ENCODE measurements around the gene EML4. TPM values are rescaled to one million over a fixed set of nuclear protein-coding genes. Genes with fewer than 3 reads are reported as not detected.
"Not testable (repeated sequence)": the region's sequence is repeated elsewhere in the genome, so short reads cannot be mapped to it uniquely, and the experiment has no call there.

EML4 gene
- total and polyA plus RNA-seq, 7 experiments from 2014 or later, result 64.9 to 167 (median 141) TPM

DNA sequence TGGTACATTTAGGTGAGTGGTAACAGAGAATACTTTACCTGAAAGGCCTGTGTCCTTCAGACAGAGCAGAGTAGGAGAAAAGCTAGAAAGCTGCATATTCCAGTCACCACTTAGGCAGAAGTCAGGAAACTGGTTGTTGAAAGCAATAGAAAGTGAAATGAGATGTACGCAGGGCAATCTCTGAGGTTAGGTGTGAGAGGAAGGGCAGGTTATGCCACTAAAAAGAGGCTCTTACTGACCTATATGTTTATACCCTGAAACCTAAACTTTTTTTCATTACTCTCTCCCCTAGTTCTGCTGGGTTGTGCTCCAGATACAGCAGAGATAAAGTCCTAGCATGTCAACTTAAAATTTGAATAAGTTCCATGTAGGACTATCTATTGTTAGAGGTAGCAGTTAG lies 98.4 kb downstream of the EML4 start:
- H3K4me3 Mint-ChIP-seq, result peak overlapping the region in 1 of 10 donors; percentile 4
- intact Hi-C loops (cut with micrococcal nuclease), result no loop called here
- peaks cover 0 to 1% (median 0%) of the 10 kb centered on the region in 11 donors for H3K9me3 Mint-ChIP-seq
- Histone ChIP-seq H3K4me1 (ENCODE audit: control insufficient read depth in 2 of 2, insufficient read depth in 2 of 2, low read length in 2 of 2) (peaks cover 4 to 11% of the 10 kb centered on the region in 2 donors), H3K36me3 (ENCODE audit: control insufficient read depth in 2 of 3, insufficient read depth in 3 of 3, low read length in 3 of 3) (peaks cover 3 to 22% (median 8%) of the 10 kb centered on the region in 3 experiments), H3K4me3 (ENCODE audit: low read length) (no peak overlapping the region), H3K27me3 (ENCODE audit: control insufficient read depth in 2 of 2, insufficient read depth in 2 of 2, low read length in 2 of 2) (no peaks in the 10 kb centered on the region), H3K9me3 (ENCODE audit: control insufficient read depth in 2 of 3, low read length in 3 of 3) (no peaks in the 10 kb centered on the region), H3K27ac (ENCODE audit: low read depth, low read length) (no peak overlapping the region)
- DNase-seq (no peak), ATAC-seq (no peak)
- H3K4me1 Mint-ChIP-seq, result peaks cover 0 to 38% (median 19%) of the 10 kb centered on the region in 7 donors
- POLR2A ChIA-PET, result interaction anchor here (1.0 kb wide), 1 partner anchor 11 kb away, joined by 5 read pairs; no protein-coding TSS in a partner anchor
- CTCF ChIA-PET, result no interaction called here
- no peaks in the 10 kb centered on the region for H3K27me3 Mint-ChIP-seq
- H3K27ac Mint-ChIP-seq, result peak overlapping the region in 4 of 9 donors; percentile 1 to 57 (median 21)
- peaks cover 0 to 29% (median 18%) of the 10 kb centered on the region in 5 donors for H3K36me3 Mint-ChIP-seq

DNA sequence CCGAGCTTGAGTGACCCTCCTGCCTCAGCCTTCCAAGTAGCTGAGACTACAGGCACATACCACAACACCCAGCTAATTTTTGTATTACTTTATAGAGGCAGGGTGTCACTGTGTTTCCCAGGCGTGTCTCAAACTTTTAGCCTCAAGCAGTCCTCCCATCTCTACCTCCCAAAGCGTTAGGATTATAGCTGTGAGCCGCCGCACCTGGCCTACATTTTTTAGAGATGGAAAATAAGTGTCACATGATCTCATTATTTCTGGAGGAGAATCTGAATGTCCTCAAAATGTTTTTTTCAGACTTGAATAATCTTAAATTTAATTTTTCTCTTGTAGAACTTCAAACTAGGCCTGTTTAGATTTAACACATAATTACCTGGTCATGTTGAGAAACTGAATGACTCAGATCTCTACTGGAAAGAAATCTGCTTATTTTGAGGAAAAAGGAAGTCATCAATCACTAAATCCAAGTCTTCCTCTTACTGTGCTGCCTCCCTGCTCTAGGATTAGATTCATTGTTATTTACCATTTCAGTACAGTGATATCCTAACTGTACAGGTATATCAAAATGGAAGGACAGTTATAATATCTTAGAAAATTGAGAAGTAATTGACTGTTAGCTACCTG lies 99.5 kb downstream of the EML4 start:
- Mint-ChIP-seq H3K27ac (peak overlapping the region in 3 of 9 donors; percentile 19 to 74 (median 57)), H3K36me3 (peaks cover 0 to 25% (median 14%) of the 10 kb centered on the region in 5 donors), H3K4me3 (no peak overlapping the region), H3K27me3 (no peaks in the 10 kb centered on the region), H3K4me1 (peaks cover 0 to 43% (median 19%) of the 10 kb centered on the region in 7 donors), H3K9me3 (peaks cover 0 to 1% (median 0%) of the 10 kb centered on the region in 11 donors)
- CTCF ChIA-PET, result no interaction called here
- POLR2A ChIA-PET, result no interaction called here
- H3K9me3 ChIP-seq (ENCODE audit: control insufficient read depth in 2 of 3, low read length in 3 of 3), result no peaks in the 10 kb centered on the region
- H3K27me3 ChIP-seq (ENCODE audit: control insufficient read depth in 2 of 2, insufficient read depth in 2 of 2, low read length in 2 of 2), result no peaks in the 10 kb centered on the region
- intact Hi-C loops (cut with micrococcal nuclease), result loop anchor here in 1 of 2 donors (2.0 kb wide), 1 partner anchor 14 kb away; no protein-coding TSS in a partner anchor
- H3K36me3 ChIP-seq (ENCODE audit: control insufficient read depth in 2 of 3, insufficient read depth in 3 of 3, low read length in 3 of 3), result peaks cover 3 to 14% (median 8%) of the 10 kb centered on the region in 3 experiments
- H3K4me1 ChIP-seq (ENCODE audit: control insufficient read depth in 2 of 2, insufficient read depth in 2 of 2, low read length in 2 of 2), result peaks cover 4 to 11% of the 10 kb centered on the region in 2 donors
- ATAC-seq (no peak), DNase-seq (no peak)
- no peak overlapping the region for H3K4me3 ChIP-seq (ENCODE audit: low read length)
- H3K27ac ChIP-seq (ENCODE audit: low read depth, low read length), result no peak overlapping the region

DNA sequence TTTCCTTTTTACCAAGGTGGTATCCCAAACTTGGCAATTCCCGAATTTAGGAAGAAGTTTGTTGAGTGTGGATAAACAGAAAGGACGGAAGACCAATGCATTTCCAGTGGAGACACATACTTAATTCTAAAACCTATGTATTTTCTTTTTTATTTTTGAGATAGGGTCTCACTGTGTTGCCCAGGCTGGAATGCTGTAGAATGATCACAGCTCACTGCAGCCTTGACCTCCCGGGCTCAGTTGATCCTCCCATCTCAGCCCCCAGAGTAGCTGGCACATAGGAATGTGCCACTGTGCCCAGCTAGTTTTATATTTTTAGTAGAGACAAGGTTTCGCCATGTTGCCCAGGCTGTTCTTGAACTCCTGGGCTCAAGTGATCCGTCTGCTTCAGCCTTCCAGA lies 101.6 kb downstream of the EML4 start:
- no peak overlapping the region for H3K4me3 ChIP-seq (ENCODE audit: low read length)
- DNase-seq, result no peak
- Mint-ChIP-seq H3K36me3 (peaks cover 0 to 19% (median 9%) of the 10 kb centered on the region in 5 donors), H3K9me3 (peaks cover 0 to 1% (median 0%) of the 10 kb centered on the region in 11 donors), H3K4me1 (peaks cover 0 to 46% (median 19%) of the 10 kb centered on the region in 7 donors), H3K27ac (peak overlapping the region in 7 of 9 donors; percentile 11 to 64 (median 41)), H3K27me3 (no peaks in the 10 kb centered on the region), H3K4me3 (no peak overlapping the region)
- H3K27me3 ChIP-seq (ENCODE audit: control insufficient read depth in 2 of 2, insufficient read depth in 2 of 2, low read length in 2 of 2), result no peaks in the 10 kb centered on the region
- ATAC-seq, result no peak
- ChIA-PET CTCF (no interaction called here), POLR2A (no interaction called here)
- peaks cover 4 to 11% of the 10 kb centered on the region in 2 donors for H3K4me1 ChIP-seq (ENCODE audit: control insufficient read depth in 2 of 2, insufficient read depth in 2 of 2, low read length in 2 of 2)
- intact Hi-C loops (cut with micrococcal nuclease), result no loop called here
- H3K9me3 ChIP-seq (ENCODE audit: control insufficient read depth in 2 of 3, low read length in 3 of 3), result no peaks in the 10 kb centered on the region
- H3K27ac ChIP-seq (ENCODE audit: low read depth, low read length), result no peak overlapping the region
- H3K36me3 ChIP-seq (ENCODE audit: control insufficient read depth in 2 of 3, insufficient read depth in 3 of 3, low read length in 3 of 3), result peaks cover 2 to 5% (median 3%) of the 10 kb centered on the region in 3 experiments

DNA sequence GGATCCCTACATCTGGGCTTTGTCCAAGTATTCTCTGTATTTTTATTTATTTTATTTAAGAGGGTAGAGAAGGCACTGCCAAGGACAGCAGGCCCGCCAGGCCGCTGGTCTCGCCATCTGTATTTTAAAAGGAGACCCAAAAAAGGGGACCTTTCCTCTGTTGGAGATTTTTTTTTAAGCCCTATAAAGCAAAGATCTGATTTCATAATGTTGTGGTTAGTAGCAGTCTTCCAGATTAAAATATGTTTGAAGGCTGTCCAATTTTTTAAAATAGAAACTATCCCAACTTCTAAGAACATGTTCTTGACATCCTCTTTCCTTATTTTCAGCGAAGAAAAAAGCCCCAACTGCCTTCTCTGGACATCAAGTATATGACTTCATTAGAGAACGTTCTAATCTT lies 102.1 kb downstream of the EML4 start:
- H3K36me3 Mint-ChIP-seq, result peaks cover 0 to 20% (median 8%) of the 10 kb centered on the region in 5 donors
- intact Hi-C loops (cut with micrococcal nuclease), result not testable (repeated sequence)

DNA sequence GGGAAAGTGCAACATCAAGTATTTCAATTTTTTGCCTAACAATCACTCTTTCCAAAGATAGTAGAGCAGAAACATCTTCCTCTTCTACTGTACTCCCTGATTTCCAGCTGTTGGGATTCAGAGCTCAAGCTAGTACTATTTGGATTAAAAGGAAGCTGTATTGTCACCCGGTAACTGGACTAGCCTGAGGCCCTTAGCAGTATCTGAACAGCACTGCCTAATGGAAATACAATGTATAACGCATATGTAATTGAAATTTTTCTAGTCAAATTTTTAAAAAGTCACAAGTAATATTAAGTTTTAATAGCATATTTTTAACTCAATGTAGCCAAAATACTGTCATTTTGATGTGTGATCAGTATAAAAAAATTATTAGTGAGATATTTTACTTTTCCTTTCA lies 105.7 kb downstream of the EML4 start:
- Mint-ChIP-seq H3K4me1 (peaks cover 0 to 23% (median 4%) of the 10 kb centered on the region in 7 donors), H3K27ac (peak overlapping the region in 5 of 9 donors; percentile 9 to 84 (median 33)), H3K4me3 (no peak overlapping the region), H3K9me3 (peaks cover 0 to under 1% (median 0%) of the 10 kb centered on the region in 11 donors), H3K27me3 (no peaks in the 10 kb centered on the region), H3K36me3 (peaks cover 7 to 33% (median 19%) of the 10 kb centered on the region in 5 donors)
- no peak for DNase-seq
- ATAC-seq, result no peak
- H3K9me3 ChIP-seq (ENCODE audit: control insufficient read depth in 2 of 3, low read length in 3 of 3), result no peaks in the 10 kb centered on the region
- H3K36me3 ChIP-seq (ENCODE audit: control insufficient read depth in 2 of 3, insufficient read depth in 3 of 3, low read length in 3 of 3), result peaks cover 0 to 21% (median 6%) of the 10 kb centered on the region in 3 experiments
- no peak overlapping the region for H3K4me3 ChIP-seq (ENCODE audit: low read length)
- POLR2A ChIA-PET, result interaction anchor here (0.6 to 1.0 kb wide), 2 partner anchors 14 to 18 kb away, joined by 3 read pairs; no protein-coding TSS in a partner anchor
- H3K27ac ChIP-seq (ENCODE audit: low read depth, low read length), result no peak overlapping the region
- H3K27me3 ChIP-seq (ENCODE audit: control insufficient read depth in 2 of 2, insufficient read depth in 2 of 2, low read length in 2 of 2), result no peaks in the 10 kb centered on the region
- H3K4me1 ChIP-seq (ENCODE audit: control insufficient read depth in 2 of 2, insufficient read depth in 2 of 2, low read length in 2 of 2), result no peaks in the 10 kb centered on the region
- intact Hi-C loops (cut with micrococcal nuclease), result no loop called here
- CTCF ChIA-PET, result interaction anchor here (0.6 kb wide), 1 partner anchor 187 kb away, joined by 4 read pairs; no protein-coding TSS in a partner anchor

More for the DNA sequence above, 102.1 kb downstream of the EML4 start:
- H3K4me1 ChIP-seq (ENCODE audit: control insufficient read depth in 2 of 2, insufficient read depth in 2 of 2, low read length in 2 of 2), result peaks cover 4 to 11% of the 10 kb centered on the region in 2 donors
- peak overlapping the region in 3 of 9 donors; percentile 11 to 64 (median 28) for H3K27ac Mint-ChIP-seq
- H3K27ac ChIP-seq (ENCODE audit: low read depth, low read length); H3K27me3 ChIP-seq (ENCODE audit: control insufficient read depth in 2 of 2, insufficient read depth in 2 of 2, low read length in 2 of 2); H3K4me3 ChIP-seq (ENCODE audit: low read length); H3K9me3 ChIP-seq (ENCODE audit: control insufficient read depth in 2 of 3, low read length in 3 of 3); H3K4me3 Mint-ChIP-seq; CTCF ChIA-PET; POLR2A ChIA-PET; DNase-seq; H3K9me3 Mint-ChIP-seq; H3K36me3 ChIP-seq (ENCODE audit: control insufficient read depth in 2 of 3, insufficient read depth in 3 of 3, low read length in 3 of 3); H3K27me3 Mint-ChIP-seq; ATAC-seq: not testable (repeated sequence)
- peaks cover 0 to 47% (median 19%) of the 10 kb centered on the region in 7 donors for H3K4me1 Mint-ChIP-seq

DNA sequence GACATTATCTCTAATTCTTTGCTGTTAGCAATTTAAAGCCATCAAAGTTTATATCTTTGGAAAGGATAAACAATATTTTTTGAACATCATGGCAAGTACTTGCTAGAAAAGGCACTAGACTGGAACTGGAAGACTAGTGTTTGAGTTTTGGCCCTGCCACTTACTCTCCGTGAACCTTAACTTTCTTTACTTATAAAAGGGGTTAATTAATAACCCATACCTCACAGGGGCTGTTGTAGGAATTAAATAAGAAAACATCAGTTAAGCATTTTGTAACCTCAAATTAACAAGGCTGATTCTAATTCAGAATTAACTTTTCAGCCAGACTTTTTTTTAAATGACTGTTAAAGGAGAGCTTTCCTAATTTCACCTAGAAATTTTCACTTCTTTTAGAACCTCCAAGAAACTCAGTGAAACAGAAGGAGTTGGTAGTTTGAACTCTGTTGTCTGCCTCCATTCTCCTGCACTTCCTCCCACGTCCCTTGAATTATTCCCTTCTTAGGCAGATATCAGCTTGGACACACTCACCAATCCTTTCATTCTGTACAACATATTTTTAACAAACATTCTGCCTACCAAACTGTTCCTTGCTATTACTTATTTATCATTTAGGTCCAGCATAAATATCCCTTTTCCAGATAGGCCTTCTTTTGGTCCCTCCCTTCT lies 112.4 kb downstream of the EML4 start:
- peaks cover 5 to 20% (median 8%) of the 10 kb centered on the region in 7 donors for H3K4me1 Mint-ChIP-seq
- H3K27me3 Mint-ChIP-seq, result no peaks in the 10 kb centered on the region
- H3K27ac ChIP-seq (ENCODE audit: low read depth, low read length), result no peak overlapping the region
- POLR2A ChIA-PET, result no interaction called here
- no peaks in the 10 kb centered on the region for H3K9me3 ChIP-seq (ENCODE audit: control insufficient read depth in 2 of 3, low read length in 3 of 3)
- H3K9me3 Mint-ChIP-seq, result peaks cover 0 to 2% (median 0%) of the 10 kb centered on the region in 11 donors
- CTCF ChIA-PET, result interaction anchor here (0.5 to 0.6 kb wide), 2 partner anchors 268 to 314 kb away, joined by 3 read pairs; no protein-coding TSS in a partner anchor
- DNase-seq (no peak), ATAC-seq (no peak)
- H3K36me3 ChIP-seq (ENCODE audit: control insufficient read depth in 2 of 3, insufficient read depth in 3 of 3, low read length in 3 of 3), result peaks cover 7 to 48% (median 22%) of the 10 kb centered on the region in 3 experiments
- H3K4me3 ChIP-seq (ENCODE audit: low read length), result no peak overlapping the region
- H3K27ac Mint-ChIP-seq, result peak overlapping the region in 4 of 9 donors; percentile 15 to 70 (median 34)
- no peaks in the 10 kb centered on the region for H3K27me3 ChIP-seq (ENCODE audit: control insufficient read depth in 2 of 2, insufficient read depth in 2 of 2, low read length in 2 of 2)
- H3K36me3 Mint-ChIP-seq, result peaks cover 12 to 50% (median 33%) of the 10 kb centered on the region in 5 donors
- H3K4me3 Mint-ChIP-seq, result no peak overlapping the region
- H3K4me1 ChIP-seq (ENCODE audit: control insufficient read depth in 2 of 2, insufficient read depth in 2 of 2, low read length in 2 of 2), result peaks cover 5 to 7% of the 10 kb centered on the region in 2 donors
- intact Hi-C loops (cut with micrococcal nuclease), result loop anchor here in 1 of 2 donors (2.0 kb wide), 2 partner anchors 13 to 15 kb away; no protein-coding TSS in a partner anchor
